Measurements from ENCODE around the gene MANBA.
"Not testable (repeated sequence)": the region's sequence is repeated elsewhere in the genome, so short reads cannot be mapped to it uniquely, and the experiment has no call there.

The MANBA gene

GRCh38 chr4:102722740-102723139 lies 38.0 kb downstream of the MANBA start:
- no peak for DNase-seq (ENCODE audit: low read depth in 2 of 2)

GRCh38 chr4:102718833-102719575 lies 41.8 kb downstream of the MANBA start:
- DNase-seq (ENCODE audit: low read depth in 2 of 2), result not testable (repeated sequence)

GRCh38 chr4:102717448-102718092 lies 43.2 kb downstream of the MANBA start:
- DNase-seq (ENCODE audit: low read depth in 2 of 2), result no peak

- DNase-seq (ENCODE audit: low read depth in 2 of 2), result no peak
Measured at GRCh38 chr4:102715057-102715456, 45.7 kb downstream of the MANBA start.

- not testable (repeated sequence) for DNase-seq (ENCODE audit: low read depth in 2 of 2)
Measured at GRCh38 chr4:102713774-102714173, 47.0 kb downstream of the MANBA start.

- DNase-seq (ENCODE audit: low read depth in 2 of 2), result no peak
Measured at GRCh38 chr4:102713096-102713495, 47.7 kb downstream of the MANBA start.

GRCh38 chr4:102710986-102711385 lies 49.8 kb downstream of the MANBA start:
- DNase-seq (ENCODE audit: low read depth in 2 of 2), result no peak

- DNase-seq (ENCODE audit: low read depth in 2 of 2), result not testable (repeated sequence)
Measured at GRCh38 chr4:102709060-102709459, 51.7 kb downstream of the MANBA start.

- no peak for DNase-seq (ENCODE audit: low read depth in 2 of 2)
Measured at GRCh38 chr4:102707150-102707549, 53.6 kb downstream of the MANBA start.

GRCh38 chr4:102705391-102705935 lies 55.3 kb downstream of the MANBA start:
- DNase-seq (ENCODE audit: low read depth in 2 of 2), result no peak

GRCh38 chr4:102696758-102697157 lies 64.0 kb downstream of the MANBA start:
- DNase-seq (ENCODE audit: low read depth in 2 of 2), result no peak

- DNase-seq (ENCODE audit: low read depth in 2 of 2), result no peak
Measured at GRCh38 chr4:102694791-102695190, 66.0 kb downstream of the MANBA start.

- DNase-seq (ENCODE audit: low read depth in 2 of 2), result no peak
Measured at GRCh38 chr4:102693861-102694260, 66.9 kb downstream of the MANBA start.

GRCh38 chr4:102693262-102693850 lies 67.4 kb downstream of the MANBA start:
- DNase-seq (ENCODE audit: low read depth in 2 of 2), result no peak

- DNase-seq (ENCODE audit: low read depth in 2 of 2), result no peak
Measured at GRCh38 chr4:102692474-102692873, 68.3 kb downstream of the MANBA start.

GRCh38 chr4:102687982-102688433 lies 72.8 kb downstream of the MANBA start:
- no peak for DNase-seq (ENCODE audit: low read depth in 2 of 2)

- no peak for DNase-seq (ENCODE audit: low read depth in 2 of 2)
Measured at GRCh38 chr4:102687373-102687981, 73.3 kb downstream of the MANBA start.

- DNase-seq (ENCODE audit: low read depth in 2 of 2), result no peak
Measured at GRCh38 chr4:102685768-102686167, 75.0 kb downstream of the MANBA start.

- no peak for DNase-seq (ENCODE audit: low read depth in 2 of 2)
Measured at GRCh38 chr4:102684610-102685052, 76.1 kb downstream of the MANBA start.

- no peak for DNase-seq (ENCODE audit: low read depth in 2 of 2)
Measured at GRCh38 chr4:102683881-102684609, 76.7 kb downstream of the MANBA start.

- no peak for DNase-seq (ENCODE audit: low read depth in 2 of 2)
Measured at GRCh38 chr4:102678695-102679335, 82.0 kb downstream of the MANBA start.
